GM12865 (cell line): ENCODE measurements around the gene R3HCC1L.

Experiments
- DNase-seq: peaks from one replicate; pipeline ENCODE4 v3.0.0; 2010; ENCODE audit warnings: low read depth
- H3K4me3 ChIP-seq: 2 replicates; pipeline ENCODE4 v1.5.1; 2011; ENCODE audit warnings: mild to moderate bottlenecking, low read depth, low read length, control low read depth
- TF ChIP-seq, protein P1 (sequence below): IDR thresholded peaks from 2 replicates; pipeline ENCODE4 v1.5.1; 2011; ENCODE audit warnings: low read length, control low read depth, low read depth, inconsistent platforms; ENCODE audit not compliant: insufficient read depth; ENCODE audit errors: missing control alignments

The R3HCC1L gene

DNA sequence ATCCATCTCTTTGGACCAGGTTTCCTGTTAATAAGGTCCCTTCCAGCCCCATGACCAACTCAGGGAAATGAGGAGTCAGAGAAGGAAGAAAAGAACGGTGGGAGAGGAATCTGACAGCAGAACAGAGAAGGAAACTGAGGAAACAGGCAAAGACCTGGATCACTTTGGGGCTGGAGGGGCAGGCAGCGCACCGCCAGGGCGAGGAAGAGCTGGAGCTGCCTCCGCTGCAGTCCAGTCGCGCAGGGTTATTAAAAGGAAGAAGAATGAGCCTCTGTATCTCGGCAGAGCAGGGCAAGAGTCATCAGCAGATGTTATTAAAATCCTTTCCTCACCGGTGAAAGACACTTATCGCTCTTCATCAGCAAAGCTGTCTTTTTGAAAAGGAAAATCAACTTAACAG lies 37.7 kb upstream of the R3HCC1L start:
- DNase-seq = no peak
- no peak overlapping the region for H3K4me3 ChIP-seq
- TF ChIP-seq, protein P1, sequence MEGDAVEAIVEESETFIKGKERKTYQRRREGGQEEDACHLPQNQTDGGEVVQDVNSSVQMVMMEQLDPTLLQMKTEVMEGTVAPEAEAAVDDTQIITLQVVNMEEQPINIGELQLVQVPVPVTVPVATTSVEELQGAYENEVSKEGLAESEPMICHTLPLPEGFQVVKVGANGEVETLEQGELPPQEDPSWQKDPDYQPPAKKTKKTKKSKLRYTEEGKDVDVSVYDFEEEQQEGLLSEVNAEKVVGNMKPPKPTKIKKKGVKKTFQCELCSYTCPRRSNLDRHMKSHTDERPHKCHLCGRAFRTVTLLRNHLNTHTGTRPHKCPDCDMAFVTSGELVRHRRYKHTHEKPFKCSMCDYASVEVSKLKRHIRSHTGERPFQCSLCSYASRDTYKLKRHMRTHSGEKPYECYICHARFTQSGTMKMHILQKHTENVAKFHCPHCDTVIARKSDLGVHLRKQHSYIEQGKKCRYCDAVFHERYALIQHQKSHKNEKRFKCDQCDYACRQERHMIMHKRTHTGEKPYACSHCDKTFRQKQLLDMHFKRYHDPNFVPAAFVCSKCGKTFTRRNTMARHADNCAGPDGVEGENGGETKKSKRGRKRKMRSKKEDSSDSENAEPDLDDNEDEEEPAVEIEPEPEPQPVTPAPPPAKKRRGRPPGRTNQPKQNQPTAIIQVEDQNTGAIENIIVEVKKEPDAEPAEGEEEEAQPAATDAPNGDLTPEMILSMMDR = no peak

DNA sequence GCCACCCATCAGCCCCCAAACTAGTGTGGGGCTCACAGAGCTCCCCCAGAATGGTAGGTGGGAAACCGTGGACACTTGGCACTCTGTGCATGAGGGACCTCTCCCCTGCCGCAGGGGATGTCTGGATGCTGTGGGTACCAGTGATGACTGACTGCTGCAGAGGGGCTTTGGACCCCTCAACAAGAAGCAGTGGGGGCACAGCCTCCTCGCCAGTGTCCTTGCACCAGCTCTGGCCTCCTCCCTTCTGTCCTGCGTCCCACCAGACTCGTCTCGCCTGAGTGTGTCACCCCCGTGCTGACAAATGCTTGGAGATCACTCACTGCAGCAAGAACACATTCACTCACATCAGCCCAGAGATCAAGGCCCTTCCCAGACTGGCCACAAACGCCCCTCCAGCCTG lies 37.3 kb upstream of the R3HCC1L start:
- DNase-seq = no peak
- TF ChIP-seq, protein P1 = no peak
- H3K4me3 ChIP-seq = no peak overlapping the region

DNA sequence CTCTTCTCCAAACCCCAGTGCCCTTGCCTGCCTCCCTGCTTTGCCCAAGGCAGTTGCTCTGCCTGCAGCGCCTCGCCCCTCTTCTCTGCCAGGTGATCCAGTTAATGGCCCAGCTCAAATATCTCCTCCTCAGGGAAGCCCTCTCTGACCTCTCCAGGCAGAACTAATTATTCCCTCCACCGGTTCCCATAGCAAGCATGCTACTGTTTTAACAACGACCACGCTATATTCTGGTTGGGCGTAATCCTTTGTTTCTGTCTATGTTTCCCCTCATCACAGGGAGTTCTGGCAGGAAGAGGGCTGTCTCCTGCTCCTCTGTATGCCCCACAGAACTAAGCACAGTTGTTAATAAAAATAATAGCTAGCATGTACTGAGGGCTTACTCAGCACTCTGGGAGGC lies 36.8 kb upstream of the R3HCC1L start:
- TF ChIP-seq, protein P1 = no peak
- H3K4me3 ChIP-seq = no peak overlapping the region
- DNase-seq = no peak

DNA sequence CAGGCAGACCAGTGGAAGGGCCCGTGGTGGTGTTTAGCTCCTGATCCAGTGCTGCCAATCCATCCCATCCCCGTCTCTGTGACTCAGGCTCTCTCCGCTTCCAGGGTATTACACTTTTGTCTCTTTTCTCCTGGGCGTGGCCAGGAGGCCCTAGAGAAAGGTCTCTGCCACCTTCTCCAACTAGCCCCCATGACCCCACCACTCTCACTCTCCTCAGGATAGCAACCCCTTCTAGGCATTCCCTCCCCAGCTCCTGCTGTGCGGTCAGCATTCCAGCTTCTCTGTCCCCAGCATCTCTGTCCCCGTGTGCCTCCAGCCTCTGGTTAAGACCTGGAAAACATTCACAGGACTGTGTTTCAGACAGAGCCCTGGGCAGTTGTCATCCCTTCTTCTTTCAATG lies 36.2 kb upstream of the R3HCC1L start:
- no peak overlapping the region for H3K4me3 ChIP-seq
- TF ChIP-seq, protein P1 = no peak
- DNase-seq = no peak

DNA sequence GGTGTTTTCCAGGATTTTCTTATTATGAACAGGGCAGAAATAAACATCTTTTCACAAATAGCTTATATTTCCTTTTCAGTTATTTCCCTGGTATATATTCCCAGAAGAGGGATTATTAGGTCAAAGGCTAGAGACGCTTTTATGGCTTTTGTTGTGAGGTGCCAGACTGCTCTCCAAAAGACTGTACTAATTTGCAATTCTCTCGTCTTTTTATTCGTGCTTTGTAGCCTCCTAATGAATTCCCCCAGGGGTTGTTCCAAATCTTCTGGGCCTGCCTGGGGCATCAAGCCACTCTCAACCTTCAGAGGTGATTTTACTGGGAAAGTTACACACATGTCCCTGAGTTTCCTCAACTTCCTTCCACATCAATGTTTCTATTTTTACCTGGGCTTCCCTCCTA lies 34.0 kb upstream of the R3HCC1L start:
- TF ChIP-seq, protein P1 = no peak
- no peak overlapping the region for H3K4me3 ChIP-seq
- DNase-seq = no peak

DNA sequence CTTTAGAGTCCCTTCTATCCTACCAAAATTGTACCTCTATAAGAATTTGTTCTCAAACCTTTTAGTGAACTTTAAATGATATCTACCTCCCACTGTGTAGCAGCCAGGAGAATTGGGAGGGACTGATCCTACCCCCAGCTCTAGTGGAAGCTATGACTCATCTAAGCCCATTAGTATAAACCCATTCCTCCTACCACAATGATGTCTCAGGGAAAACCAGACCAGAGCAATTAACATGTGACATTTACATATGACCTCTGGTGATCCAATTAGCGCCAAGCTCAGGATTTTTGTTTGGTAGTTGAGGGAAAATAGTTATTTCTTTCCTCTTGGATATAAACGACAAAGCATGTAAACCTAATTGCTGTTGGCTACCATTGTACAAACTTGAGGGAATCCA lies 33.1 kb upstream of the R3HCC1L start:
- DNase-seq = no peak
- TF ChIP-seq, protein P1 = no peak
- no peak overlapping the region for H3K4me3 ChIP-seq

DNA sequence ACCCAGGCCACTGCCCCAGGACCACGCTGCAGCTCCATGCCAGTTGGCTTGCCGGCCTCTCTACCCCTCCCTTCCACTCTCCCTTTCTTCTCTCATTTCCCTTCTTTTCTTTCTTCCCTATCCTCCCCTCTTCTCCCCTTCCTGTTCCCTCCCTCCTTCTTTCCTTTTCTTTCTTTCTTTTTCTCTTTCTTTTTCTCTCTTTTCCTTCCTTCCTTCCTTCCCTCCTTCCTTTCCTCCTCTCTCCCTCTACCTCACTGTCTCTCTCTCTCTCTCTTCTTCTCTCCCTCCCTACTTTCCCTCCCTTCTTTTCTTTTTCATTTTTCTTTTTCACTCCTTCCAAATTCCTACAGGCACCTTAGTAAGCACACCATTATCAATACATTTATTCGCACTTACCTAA lies 30.3 kb upstream of the R3HCC1L start:
- no peak overlapping the region for H3K4me3 ChIP-seq
- no peak for DNase-seq
- TF ChIP-seq, protein P1 = no peak
